HG02970 (cell line): Measurements from ENCODE around the gene LRRC55.

Experiments used
- ATAC-seq: cut with Tn5 transposase; IDR thresholded peaks from one replicate; pipeline ENCODE4 v1.9.1; 2021; ENCODE audit warnings: mild to moderate bottlenecking, moderate library complexity, moderate number of reproducible peaks; ENCODE audit not compliant: unreplicated experiment, low FRiP score

Gene LRRC55

DNA sequence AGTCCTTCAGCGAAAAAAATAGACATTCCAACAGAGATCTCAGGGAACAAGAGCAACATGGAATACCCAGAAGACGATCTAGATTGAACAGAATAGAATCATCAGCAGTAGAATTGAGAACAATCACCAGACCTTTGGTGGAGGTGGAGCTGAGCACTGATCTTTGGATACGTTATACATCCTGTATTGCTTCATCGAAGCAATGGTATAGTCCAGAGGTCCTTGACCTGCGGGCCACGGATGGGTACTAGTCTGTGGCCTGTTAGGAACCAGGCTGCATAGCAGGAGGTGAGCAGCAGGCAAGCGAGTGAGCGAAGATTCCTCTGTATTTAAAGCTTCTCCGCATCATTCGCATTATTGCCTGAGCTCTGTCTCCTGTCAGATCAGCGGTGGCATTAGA, 17.6 kb downstream of the LRRC55 start:
- ATAC-seq: no peak

DNA sequence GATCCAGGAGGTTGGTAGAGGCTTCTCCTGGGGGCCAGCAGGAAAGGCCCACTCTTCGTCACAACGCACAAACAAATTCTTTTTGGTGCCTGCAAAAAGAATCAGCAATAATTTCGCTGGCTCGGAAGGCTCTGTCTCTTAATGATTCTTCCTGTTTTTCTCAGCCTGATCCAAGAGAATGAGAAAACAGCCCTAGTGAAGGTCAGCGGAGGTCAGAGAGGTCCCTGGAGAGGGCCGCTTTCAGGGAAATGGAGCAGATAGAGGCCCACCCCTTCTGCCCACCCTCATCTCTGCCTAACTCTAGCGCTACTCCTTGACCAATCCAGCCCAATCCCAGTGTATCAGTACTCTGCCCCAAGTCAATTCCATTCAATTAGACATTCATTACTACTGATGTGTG, 19.2 kb downstream of the LRRC55 start:
- ATAC-seq: no peak

DNA sequence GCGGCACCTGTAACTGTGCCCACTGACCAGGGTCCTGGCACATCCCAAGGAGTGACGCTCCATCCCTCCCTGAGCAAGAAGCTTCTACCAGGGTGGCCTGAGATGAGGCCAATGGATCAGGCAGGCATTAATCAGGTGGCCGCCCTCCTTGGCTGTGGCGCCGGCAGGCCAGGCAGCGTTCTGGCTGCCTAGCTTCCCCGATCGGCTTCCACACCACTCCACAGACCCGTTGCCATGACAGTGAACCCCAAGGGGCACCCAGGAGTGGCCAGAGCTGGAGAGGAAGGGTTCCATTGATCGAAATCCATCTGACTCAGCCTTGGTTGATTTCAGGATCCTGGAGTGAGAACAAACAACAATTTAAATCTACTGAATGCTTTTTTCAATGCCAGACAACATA, 20.5 kb downstream of the LRRC55 start:
- ATAC-seq: no peak

DNA sequence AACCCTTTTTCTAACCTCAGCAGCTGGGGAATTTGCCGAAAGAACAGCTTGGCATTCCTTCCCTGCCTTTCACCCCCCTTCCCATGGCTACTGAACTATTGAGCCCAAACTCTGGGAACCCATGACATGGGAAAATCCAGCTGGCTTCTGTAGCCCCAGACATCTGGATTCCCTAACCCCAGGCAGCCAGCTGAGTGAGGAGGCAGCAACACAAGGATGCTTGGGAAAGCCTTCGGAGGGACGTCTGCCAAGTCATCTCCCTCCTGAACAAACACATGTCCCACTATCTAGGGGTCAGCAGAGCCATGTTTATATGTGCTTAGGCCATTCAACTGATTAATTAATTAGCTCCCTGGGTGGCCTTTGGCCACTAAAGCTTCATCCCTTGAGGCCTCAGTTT, 21.6 kb downstream of the LRRC55 start:
- ATAC-seq: no peak

DNA sequence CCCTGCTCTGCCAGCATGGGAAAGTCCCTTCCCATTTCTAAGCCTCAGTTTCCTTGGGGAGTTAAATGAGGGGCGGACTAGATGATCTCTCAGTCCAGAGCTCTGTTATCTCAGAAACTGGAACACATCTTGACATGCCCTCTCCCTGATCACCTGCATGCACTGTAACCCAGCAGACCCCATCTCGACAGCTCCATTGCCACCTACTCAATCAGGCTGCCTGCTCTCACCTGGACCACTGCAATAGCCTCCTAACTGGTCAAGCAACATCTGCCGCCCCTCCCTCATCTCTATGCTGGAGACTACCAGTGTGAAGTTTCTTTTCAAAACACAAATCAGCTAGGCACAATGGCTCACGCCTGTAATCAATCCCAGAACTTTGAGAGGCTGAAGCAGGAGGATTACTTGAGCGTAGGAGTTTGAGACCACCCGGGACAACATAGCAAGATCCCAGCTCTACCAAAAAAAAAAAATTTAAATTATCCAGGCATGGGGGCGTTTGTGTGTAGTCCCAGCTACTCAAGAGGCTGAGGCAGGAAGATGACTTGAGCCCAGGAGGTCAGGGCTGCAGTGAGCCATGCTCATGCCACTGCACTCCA, 22.2 kb downstream of the LRRC55 start:
- ATAC-seq: no peak

DNA sequence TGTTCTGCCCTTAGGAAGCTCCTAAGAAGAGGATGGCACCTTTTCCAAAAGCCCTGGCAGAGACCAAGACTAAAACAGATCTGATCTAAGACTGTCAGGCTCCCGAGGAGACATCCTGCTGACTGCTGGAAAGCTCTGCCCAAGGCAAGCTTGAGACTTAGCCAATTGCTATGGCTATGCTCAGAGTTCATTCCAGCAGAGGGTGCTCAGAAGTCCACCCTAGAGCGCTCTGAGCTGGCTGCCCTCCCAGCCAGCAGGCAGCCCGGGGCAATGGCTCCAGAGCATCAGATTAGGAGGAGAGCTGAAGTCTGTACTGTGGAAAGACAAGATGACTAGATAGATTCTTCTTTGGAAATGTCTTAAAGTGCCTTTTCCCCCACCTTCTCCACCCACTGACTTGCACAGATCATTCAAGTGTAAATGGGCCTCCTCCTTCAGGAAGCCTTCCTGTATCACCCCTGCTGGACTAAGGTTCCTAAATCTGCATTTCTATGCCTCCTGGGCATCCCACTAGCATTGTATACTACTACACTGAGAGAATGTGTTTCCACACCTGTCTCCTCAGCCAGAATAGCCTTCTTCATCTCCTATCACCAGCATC, 23.4 kb downstream of the LRRC55 start:
- ATAC-seq: no peak

DNA sequence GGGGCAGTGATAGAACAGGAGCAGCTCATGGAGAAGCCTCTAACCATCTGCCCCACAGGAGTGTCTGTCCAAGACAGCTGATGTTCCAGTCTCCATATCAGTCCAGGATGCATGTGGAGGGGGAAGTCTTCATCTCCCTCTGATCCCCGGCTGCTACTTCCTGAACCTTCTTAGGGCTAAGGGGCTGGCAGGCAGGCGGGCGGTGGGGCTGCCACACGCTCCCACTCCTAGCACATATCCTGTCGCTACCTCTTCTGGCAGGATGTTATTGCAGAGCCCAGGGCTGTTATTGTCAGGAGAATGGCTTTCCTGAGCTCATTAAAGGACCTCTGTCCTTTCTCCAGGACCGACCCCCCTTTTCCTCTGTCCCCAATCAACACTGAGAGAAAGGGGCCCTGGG, 25.4 kb downstream of the LRRC55 start:
- no peak for ATAC-seq

DNA sequence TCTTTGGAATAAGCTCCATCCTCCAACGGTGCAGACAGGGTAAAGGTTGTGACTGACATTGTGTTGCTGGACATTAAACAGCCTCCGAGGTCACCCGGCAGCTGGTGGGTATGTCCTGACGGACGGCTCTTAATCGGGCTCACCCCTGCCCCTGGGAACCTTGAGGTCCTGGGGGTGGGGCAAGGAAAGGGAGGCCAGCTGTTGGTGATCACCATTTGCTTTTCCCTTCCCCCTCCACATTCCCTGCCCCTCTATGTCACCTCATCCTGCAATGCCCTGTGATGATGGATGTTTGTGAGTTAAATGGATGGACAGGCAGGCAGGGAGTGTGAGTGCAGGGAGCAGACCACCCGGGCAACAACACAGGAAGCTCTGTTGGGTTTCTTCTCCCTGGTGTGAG, 29.0 kb downstream of the LRRC55 start:
- ATAC-seq: no peak

DNA sequence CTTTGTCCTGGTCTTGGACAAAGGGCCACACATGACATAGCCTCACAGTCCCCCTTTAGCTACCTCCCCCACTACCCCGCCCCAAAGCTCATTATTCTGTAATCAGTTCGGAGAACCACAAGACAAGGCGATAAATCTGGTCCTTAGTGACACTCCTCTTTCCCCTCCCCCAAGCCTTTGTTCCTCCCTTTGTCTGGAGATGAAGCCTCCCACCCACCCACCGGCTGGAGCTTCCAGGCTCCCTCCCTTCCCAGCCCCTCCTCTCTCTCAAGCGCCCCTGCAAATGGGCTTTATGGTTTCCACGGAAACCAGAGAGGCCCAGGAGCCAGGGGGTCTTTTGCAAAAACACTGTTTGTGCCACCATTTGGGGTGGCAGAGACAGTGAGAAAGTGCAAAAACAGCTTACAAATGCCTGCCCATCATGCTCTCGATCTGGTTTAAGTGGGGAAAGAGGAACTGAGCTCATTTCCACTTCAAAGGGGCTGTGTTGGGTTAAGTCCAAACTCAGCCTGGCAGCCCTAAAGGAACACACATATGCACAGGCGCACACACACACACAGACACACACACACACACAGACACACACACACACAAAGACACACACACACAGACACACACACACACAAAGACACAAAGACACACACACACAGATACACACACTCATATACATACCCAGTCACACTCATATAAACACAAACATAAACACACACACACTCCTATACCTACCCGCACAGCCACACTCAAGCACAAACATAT, 31.8 kb downstream of the LRRC55 start:
- no peak for ATAC-seq

DNA sequence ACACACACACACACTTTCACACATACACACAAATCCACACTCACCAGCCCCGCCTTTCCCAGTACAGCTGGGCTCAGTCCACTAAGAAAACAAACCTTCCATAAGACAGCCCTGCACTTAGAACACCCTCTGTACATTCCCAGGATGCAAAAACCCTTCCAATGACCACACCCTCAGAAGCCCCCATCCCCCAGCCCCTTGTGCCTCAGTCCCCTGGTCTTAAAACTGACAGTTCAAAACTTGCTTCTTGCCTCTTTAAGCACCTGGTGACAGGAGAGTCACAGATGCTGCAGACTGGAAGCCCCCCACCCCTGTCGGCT, 32.3 kb downstream of the LRRC55 start:
- no peak for ATAC-seq

DNA sequence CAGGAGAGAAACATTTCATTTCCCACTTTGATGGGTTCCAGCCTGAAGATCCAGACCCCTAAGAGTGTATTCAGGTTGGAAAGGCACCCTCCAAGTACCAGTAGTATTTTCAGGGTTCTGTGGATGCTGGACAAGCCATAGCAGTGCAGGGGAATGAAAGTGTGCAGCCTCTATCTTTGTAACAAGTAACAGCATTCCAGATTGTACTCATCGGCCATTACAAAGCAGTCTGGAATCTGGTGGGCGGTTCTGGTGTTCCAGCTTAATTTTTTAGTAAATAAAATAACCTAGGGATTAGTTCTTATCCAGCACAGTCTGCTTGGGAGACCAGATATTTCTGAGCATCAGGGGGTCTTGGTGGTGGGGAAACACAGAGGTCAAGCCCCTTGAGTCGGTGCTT, 32.7 kb downstream of the LRRC55 start:
- no peak for ATAC-seq

DNA sequence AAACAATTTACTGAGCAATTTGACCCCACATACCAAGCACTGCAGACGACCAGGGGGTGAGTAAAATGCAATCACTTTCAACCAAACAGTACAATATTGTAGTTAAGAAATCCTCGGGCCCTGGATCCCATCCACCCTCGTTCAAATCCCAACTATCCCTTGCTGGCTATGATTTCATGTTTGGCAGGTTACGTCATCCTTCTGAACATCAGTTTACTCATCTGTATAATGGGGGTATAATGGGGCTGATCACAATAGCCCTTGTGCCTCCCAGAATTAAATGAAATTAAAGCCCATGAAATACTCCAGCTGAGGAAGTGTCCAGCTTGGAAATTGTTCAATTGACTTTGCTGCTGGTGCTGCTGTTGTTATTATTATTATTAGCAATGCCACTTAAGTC, 34.7 kb downstream of the LRRC55 start:
- ATAC-seq: no peak

DNA sequence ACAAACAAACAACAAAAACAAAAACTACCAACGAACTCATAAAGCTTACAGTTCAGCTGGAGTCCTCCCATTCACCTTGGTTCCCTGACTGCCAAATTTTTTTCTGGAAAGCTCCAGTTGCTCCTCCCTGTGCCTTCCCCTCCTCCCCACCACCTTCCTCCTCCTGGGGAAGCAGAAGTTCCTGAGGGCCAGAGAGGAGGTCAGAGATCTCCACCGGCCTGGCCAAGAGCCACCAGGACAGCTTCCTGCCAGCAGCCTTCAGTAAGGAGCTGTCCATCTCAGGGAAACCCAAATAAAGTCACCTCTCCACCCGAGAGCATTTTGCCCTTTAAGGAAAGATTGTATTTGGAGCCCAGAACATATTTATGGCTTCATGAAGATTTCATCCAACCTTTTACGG, 35.3 kb downstream of the LRRC55 start:
- no peak for ATAC-seq

DNA sequence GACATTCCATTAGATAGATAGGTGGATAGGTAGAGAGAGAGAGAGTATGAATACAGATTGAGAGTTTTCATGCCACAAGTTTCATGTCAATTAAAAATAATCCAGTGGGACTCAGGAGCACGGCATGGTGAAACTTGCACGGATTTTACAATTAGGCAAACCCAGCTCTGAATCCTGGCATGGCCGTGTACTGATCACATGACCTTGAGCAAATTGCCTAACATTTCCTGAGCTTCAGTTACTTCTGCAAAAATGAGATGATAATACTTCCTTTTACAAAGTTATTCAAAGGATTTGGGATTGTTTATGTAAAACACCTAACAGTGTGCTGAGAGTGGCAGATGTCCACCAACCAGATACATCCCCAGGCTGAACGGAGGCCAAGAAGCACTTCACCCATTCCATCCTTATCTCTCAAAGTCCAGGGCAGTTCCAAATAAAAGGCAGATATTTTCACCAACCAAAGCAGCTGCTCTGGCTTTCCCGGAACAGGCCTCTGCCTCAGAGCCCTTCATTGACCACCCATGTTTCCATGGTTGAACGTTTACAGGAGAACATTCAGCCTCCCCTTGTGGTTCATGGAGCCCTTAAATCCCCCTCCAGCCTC, 37.4 kb downstream of the LRRC55 start:
- ATAC-seq: no peak

DNA sequence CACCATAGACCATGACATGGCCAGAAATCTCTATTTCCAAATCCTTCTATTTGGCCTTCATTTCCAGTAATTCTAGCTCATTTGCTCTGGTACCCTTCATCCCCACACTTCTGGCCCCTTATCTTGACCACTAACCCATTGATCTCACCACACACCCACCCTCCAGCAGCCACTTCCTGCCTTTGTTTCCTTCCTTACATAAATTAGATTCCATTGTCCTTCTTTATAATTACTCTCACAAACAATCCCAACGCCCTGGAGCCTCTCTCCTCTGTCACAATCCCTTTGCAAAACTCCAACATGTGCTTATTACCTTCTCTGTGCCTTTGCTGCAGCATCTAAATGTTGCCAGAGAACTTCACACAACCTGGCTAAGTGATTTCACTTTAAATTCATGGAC, 40.5 kb downstream of the LRRC55 start:
- no peak for ATAC-seq

DNA sequence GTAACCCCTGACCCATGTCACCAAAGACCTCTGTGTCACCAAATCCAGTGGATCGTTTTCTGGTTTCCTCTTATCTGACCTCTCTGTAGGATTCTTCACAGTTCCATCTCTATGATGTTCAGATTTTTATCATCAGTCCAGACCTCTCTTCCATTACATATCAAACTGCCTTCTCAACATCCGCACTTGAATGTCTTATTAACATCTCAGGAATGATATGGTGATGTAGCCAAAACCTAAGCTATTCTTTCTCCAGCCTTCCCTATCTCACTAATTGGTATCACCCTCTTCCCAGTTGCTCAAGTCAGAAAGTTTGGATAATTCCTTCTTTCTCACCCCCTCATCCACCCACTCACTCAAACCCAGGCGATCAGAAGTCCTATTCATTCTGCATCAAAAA, 41.8 kb downstream of the LRRC55 start:
- ATAC-seq: no peak

DNA sequence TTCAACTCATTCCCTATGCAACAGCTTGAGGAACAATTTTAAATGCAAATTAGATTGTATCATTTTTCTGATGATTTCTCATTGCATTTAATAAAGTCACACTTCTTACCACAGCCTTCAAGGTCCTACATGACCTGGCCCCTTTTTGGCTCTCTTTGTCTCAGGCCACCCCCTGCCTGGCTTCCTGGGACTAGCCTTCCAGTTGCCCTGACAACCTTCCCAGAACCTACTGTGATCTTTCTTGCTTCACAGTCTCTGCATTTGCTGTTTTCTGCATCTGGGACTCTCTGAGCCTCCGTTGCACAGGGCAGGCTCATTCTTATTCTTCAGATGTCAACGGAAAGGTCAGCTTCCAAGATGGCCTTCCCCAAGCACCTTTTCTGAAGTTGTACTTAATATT, 42.4 kb downstream of the LRRC55 start:
- ATAC-seq: no peak

DNA sequence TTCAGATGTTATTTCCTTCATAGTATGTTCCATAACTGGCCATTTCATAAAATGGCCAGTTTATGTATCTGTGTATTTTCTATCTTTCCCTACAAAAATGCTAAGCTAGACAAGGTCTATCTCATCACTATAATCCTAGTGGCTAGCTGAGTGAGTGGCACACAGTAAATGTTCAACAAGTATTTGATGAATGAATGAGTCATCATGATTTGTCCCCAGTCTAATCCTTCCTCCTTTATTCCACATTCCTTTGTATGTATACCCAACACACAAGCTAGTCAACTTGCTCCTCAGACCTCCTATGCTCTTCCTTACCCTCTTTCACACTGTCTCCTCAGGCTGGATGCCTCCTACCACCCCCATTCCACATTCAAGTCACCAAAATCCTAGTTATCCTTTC, 42.8 kb downstream of the LRRC55 start:
- no peak for ATAC-seq

DNA sequence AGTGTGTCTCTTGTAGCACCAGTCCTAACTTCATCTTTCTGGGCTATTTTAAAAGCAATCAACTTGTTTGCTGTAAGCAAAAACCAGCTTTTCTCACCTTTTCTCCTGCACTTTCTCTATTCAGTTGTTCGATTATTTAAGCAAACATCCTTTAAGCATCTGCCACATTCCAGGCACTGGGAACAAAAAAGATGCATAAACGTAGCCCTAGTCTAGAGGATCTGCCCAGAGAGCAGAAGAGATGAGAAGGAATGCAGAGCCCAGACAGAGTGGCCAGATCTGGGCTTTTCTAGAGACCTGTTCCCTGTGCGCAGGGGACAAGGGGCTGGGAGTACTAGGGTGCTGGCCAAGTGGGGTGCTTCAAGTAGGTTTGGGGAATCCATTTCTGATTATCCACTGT, 46.8 kb downstream of the LRRC55 start:
- no peak for ATAC-seq

DNA sequence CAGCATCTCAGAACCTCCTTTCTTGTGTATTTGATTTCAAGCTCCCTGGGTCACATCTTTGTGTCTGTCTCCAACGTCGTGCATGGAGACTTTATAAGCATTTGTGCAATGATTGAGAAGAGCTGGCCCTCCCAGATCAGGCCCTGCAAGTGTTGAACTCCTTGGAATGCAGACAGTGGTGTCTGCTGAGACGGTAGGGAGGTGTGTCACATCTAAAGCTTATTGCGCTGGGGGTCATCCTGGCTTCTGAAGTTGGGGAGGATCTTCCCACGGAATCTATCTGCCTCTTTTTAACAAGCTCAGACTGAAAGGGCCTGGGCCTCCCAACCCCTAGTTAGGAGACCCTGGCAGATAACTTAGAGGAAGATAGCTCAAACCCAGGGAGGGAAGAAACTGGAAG, 48.6 kb downstream of the LRRC55 start:
- ATAC-seq: no peak

DNA sequence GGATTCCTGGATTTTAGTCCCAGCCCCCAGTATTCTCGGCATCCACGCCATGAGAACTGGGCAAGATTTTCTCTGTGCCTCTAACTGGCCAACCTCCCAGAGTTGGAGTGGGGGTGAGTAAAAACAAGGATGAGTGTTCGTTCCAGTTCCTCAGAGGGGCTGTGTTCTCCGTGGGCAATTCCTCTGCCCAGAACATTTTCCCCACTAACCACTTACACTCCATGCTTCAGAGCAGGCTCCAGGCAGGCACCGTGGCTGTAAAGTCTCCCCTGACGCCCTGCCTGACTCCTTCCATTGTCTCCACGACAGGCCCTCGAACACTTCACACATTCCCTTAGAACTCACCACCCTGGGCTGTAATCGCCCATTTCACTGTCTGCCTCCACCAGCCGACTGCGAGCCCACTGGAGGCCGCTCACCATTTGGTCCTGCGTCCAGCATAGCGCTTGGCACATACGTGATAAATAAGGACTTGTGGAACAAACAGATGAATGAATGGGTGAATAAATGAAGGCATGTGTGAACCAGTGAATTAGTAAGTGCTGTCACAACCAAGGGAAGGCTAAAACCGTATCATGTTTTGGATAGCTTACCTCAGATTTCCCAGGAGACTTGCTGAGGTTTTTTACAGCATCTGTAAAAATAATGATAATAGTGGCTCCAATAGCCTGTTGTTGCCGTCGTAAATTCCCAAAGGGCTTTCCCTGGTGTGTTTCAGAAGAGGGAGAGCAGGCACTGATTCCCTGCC, 49.2 kb downstream of the LRRC55 start:
- no peak for ATAC-seq
